HepG2 (cell line): ENCODE measurements around the gene SUPT6H. TPM values are rescaled to one million over a fixed set of nuclear protein-coding genes. Genes with fewer than 3 reads are reported as not detected.
A peak's percentile ranks its signal among the peaks of the same experiment; 100 is the strongest.

Experiments
- ATAC-seq: fragments of 200-7000 bp; cut with Tn5 transposase; 3 replicates; pipeline ENCODE4 v1.9.1; 2020; ENCODE audit warnings: mild to moderate bottlenecking, moderate library complexity
- BruUV-seq: library from RNA; stranded (reverse); fragments of 400-500 nt; replicated peaks from 2 replicates; lab custom pipeline; 2021; lab: Mats Ljungman, UMichigan
- CTCF ChIA-PET: fragments of 300-600 bp; formaldehyde crosslinking; extraction: SDS; loops from one replicate; lab custom pipeline; 2021; ENCODE audit warnings: low total read pairs, inconsistent platforms, low intra/inter-chr PET ratio; lab: Yijun Ruan, JAX
- POLR2A ChIA-PET: fragments of 350-600 bp; sonication (Branson Sonifier 250); formaldehyde crosslinking; loops from one replicate; lab custom pipeline; 2020; ENCODE audit warnings: antibody characterized with exemption, inconsistent platforms; lab: Yijun Ruan, JAX
- DNase-seq: peaks from one replicate; pipeline ENCODE4 v3.0.0-alpha.2; 2015; ENCODE audit warnings: low spot score
- FAIRE-seq: peaks from 3 replicates; lab custom pipeline; 2011; peaks lifted over from hg19 to GRCh38; lab: Jason Lieb, UNC
- H2AFZ ChIP-seq: one replicate; pipeline ENCODE4 v1.6.1; 2011; ENCODE audit warnings: low read length, inconsistent platforms
- H3K27ac ChIP-seq: fragments of 300-600 bp; 3 replicates; pipeline ENCODE4 v1.8.0; 2011; ENCODE audit warnings: mixed run types, mild to moderate bottlenecking, mixed read lengths, low read length, inconsistent platforms; ENCODE audit not compliant: insufficient read depth; ENCODE audit errors: extremely low read length
- H3K27me3 ChIP-seq, 2 experiments: fragments of 200-600 bp in 1 of 2; 2 replicates in 1 of 2; 3 replicates in 1 of 2; pipeline versions ENCODE4 v1.6.0 to v1.8.0; 2011; ENCODE audit warnings: low read length in 2 of 2, mild to moderate bottlenecking in 2 of 2, moderate library complexity in 2 of 2, inconsistent platforms in 1 of 2; ENCODE audit not compliant: insufficient read depth in 2 of 2, control insufficient read depth in 1 of 2
- H3K36me3 ChIP-seq, 2 experiments: fragments of 200-600 bp in 1 of 2; replicated peaks in 1 of 2; 2 replicates in 1 of 2; 3 replicates in 1 of 2; pipeline versions ENCODE4 v1.5.1 to v1.8.0; 2011; ENCODE audit warnings: low read length in 2 of 2, inconsistent platforms in 1 of 2; ENCODE audit not compliant: insufficient read depth in 2 of 2, control insufficient read depth in 1 of 2
- H3K4me1 ChIP-seq: 2 replicates; pipeline ENCODE4 v1.5.1; 2012; ENCODE audit warnings: low read length, inconsistent platforms; ENCODE audit not compliant: insufficient read depth
- H3K4me2 ChIP-seq: 2 replicates; pipeline ENCODE4 v1.6.0; 2011; ENCODE audit warnings: low read depth, low read length, inconsistent platforms
- H3K4me3 ChIP-seq, 3 experiments: fragments of 200-600 bp in 1 of 3; sonication (generic), shearing (Covaris generic) in 1 of 3; replicated peaks in 1 of 3; 2 replicates each; pipeline ENCODE4 v1.5.1; 2011 to 2016; ENCODE audit warnings: low read length in 3 of 3, inconsistent platforms in 2 of 3, low read depth in 2 of 3, mild to moderate bottlenecking in 2 of 3, control low read depth in 1 of 3, mixed read lengths in 1 of 3; ENCODE audit not compliant: insufficient read depth in 1 of 3
- H3K79me2 ChIP-seq: one replicate; pipeline ENCODE4 v1.6.1; 2011; ENCODE audit warnings: low read length, inconsistent platforms; ENCODE audit not compliant: insufficient read depth
- H3K9ac ChIP-seq: 2 replicates; pipeline ENCODE4 v1.6.0; 2011; ENCODE audit warnings: mild to moderate bottlenecking, low read depth, low read length, inconsistent platforms; ENCODE audit not compliant: insufficient read depth
- H3K9me3 ChIP-seq: 2 replicates; pipeline ENCODE4 v1.5.1; 2012; ENCODE audit warnings: mild to moderate bottlenecking, low read length
- H4K20me1 ChIP-seq: 2 replicates; pipeline ENCODE4 v1.6.0; 2011; ENCODE audit warnings: inconsistent platforms, mild to moderate bottlenecking, low read length, moderate library complexity; ENCODE audit not compliant: insufficient read depth
- HOXA9 ChIP-seq: sonication (generic); formaldehyde crosslinking; IDR thresholded peaks from 2 replicates; pipeline ENCODE4 v1.8.1; 2022; ENCODE audit warnings: missing genetic modification reagents, mild to moderate bottlenecking, moderate library complexity, borderline replicate concordance
- SAP130 ChIP-seq: IDR thresholded peaks from 2 replicates; pipeline ENCODE4 v1.6.1; 2016; ENCODE audit warnings: low read depth
- SATB2 ChIP-seq: sonication (generic); formaldehyde crosslinking; IDR thresholded peaks from 2 replicates; pipeline ENCODE4 v1.5.0; 2020; ENCODE audit warnings: missing genetic modification reagents
- ZNF138 ChIP-seq: sonication (generic); formaldehyde crosslinking; IDR thresholded peaks from 2 replicates; pipeline ENCODE4 v1.5.0; 2020; ENCODE audit warnings: mild to moderate bottlenecking, low read depth, missing genetic modification reagents
- ZNF296 ChIP-seq: sonication (generic); formaldehyde crosslinking; conservative IDR thresholded peaks from 2 replicates; pipeline ENCODE4 v1.5.0; 2020; ENCODE audit warnings: mild to moderate bottlenecking, missing genetic modification reagents
- ZNF44 ChIP-seq: sonication (generic); formaldehyde crosslinking; IDR thresholded peaks from 2 replicates; pipeline ENCODE4 v1.5.1; 2020; ENCODE audit warnings: mild to moderate bottlenecking, missing genetic modification reagents
- ZNF460 ChIP-seq: sonication (generic); formaldehyde crosslinking; IDR thresholded peaks from 2 replicates; pipeline ENCODE4 v1.5.1; 2020; ENCODE audit warnings: missing genetic modification reagents, mild to moderate bottlenecking, borderline replicate concordance
- WGBS: methylation state at CpG from one replicate; pipeline ENCODE4 v1.1.6; 2017; ENCODE audit warnings: low lambda C conversion rate; 5-methylcytosine and 5-hydroxymethylcytosine counted together
- in situ Hi-C: cut with HindIII; loops from 2 replicates; pipeline ENCODE4 v1.10.0; 2017; ENCODE audit warnings: low pct_unique_long_range_greater_than_20kb; ENCODE audit not compliant: extremely low pct_ligation_motif_present
- intact Hi-C: fragments of 100-400 bp; cut with micrococcal nuclease; formaldehyde crosslinking; loops from one replicate; pipeline ENCODE4 v1.10.0; 2022; ENCODE audit not compliant: unreplicated experiment
- polyA plus RNA-seq, 8 experiments: library from polyadenylated mRNA; depleted of rRNA in 3 of 8; stranded (reverse) in 7 of 8; unstranded in 1 of 8; fragments of >200 nt; fragmentation: Illumina TruSeq in 4 of 8; extraction: Trizol in 4 of 8; gene quantifications; 2 replicates each; pipeline versions ENCODE4 v1.2.1 to v1.2.3, GENCODE V29; 2011 to 2016; ENCODE audit warnings: low read depth in 4 of 8, missing spikeins in 1 of 8, mixed read lengths in 1 of 8; ENCODE audit not compliant: insufficient read depth in 1 of 8
- total RNA-seq, 5 experiments: library from RNA; depleted of rRNA; stranded (reverse); fragments of >200 nt; fragmentation: Illumina TruSeq; extraction: Trizol; gene quantifications; 2 replicates each; pipeline ENCODE4 v1.2.3, GENCODE V29; 2016; ENCODE audit warnings: low read depth in 1 of 5
- TF ChIP-seq, protein P1 (sequence below): sonication (generic); formaldehyde crosslinking; IDR thresholded peaks from 2 replicates; pipeline ENCODE4 v1.4.0; 2020; ENCODE audit warnings: missing genetic modification reagents, borderline replicate concordance
- TF ChIP-seq, protein P2 (sequence below): sonication (generic); formaldehyde crosslinking; IDR thresholded peaks from 2 replicates; pipeline ENCODE4 v1.8.0; 2022; ENCODE audit warnings: missing genetic modification reagents, mild to moderate bottlenecking, inconsistent platforms, borderline replicate concordance
- TF ChIP-seq, protein P3 (sequence below): sonication (generic); formaldehyde crosslinking; IDR thresholded peaks from 2 replicates; pipeline ENCODE4 v1.8.0; 2022; ENCODE audit warnings: mild to moderate bottlenecking, missing genetic modification reagents, moderate library complexity
- TF ChIP-seq, protein P4 (sequence below): sonication (generic); formaldehyde crosslinking; IDR thresholded peaks from 2 replicates; pipeline ENCODE4 v1.8.0; 2023; ENCODE audit warnings: mild to moderate bottlenecking, missing genetic modification reagents
- TF ChIP-seq, protein P5 (sequence below): sonication (generic); formaldehyde crosslinking; IDR thresholded peaks from 2 replicates; pipeline ENCODE4 v1.8.1; 2022; ENCODE audit warnings: low read depth, mild to moderate bottlenecking, missing genetic modification reagents

The SUPT6H gene
- total and polyA plus RNA-seq, 2 of the 13 experiments (the other 11 are each of a cell fraction or from before 2014, with no cell fraction given) = 32.7 to 39.9 TPM

DNA sequence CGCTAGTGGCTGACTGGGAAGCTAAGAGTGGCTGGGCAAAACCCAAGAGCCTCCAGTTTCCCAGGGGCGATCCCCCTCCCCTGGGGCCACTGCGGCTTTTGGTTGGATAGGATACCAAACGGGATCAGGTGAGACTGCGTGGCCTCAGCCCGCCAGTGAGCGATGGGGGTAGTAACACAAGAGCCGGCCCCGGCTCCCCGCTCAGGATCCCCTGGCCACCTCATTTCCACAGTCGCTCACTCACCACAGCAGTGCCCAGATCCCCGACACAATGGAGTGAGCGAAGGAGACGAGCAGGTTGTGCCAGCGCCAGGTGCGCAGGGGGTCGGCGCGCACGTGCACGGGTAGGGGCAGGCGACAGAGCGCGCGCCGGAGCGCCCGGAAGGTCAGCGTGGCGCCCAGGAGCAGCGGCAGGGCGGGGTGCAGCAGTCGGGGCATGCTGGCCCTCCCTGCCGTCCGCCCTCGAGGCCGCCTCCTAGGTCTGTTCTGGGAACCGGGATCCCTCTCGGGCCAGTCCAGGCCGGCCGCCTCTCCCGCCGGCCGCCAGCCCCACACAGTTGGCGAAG is 63.7 kb downstream of the SUPT6H start:
- CTCF ChIA-PET = interaction anchor here (2.2 to 5.0 kb wide), 3 partner anchors 18 to 191 kb away, joined by 6 to 142 read pairs (median 14); partner anchors contain the start of gene TRAF4
- 0% methylated on average over 15 of the region's 45 CpGs for WGBS
- TF ChIP-seq, protein P1, sequence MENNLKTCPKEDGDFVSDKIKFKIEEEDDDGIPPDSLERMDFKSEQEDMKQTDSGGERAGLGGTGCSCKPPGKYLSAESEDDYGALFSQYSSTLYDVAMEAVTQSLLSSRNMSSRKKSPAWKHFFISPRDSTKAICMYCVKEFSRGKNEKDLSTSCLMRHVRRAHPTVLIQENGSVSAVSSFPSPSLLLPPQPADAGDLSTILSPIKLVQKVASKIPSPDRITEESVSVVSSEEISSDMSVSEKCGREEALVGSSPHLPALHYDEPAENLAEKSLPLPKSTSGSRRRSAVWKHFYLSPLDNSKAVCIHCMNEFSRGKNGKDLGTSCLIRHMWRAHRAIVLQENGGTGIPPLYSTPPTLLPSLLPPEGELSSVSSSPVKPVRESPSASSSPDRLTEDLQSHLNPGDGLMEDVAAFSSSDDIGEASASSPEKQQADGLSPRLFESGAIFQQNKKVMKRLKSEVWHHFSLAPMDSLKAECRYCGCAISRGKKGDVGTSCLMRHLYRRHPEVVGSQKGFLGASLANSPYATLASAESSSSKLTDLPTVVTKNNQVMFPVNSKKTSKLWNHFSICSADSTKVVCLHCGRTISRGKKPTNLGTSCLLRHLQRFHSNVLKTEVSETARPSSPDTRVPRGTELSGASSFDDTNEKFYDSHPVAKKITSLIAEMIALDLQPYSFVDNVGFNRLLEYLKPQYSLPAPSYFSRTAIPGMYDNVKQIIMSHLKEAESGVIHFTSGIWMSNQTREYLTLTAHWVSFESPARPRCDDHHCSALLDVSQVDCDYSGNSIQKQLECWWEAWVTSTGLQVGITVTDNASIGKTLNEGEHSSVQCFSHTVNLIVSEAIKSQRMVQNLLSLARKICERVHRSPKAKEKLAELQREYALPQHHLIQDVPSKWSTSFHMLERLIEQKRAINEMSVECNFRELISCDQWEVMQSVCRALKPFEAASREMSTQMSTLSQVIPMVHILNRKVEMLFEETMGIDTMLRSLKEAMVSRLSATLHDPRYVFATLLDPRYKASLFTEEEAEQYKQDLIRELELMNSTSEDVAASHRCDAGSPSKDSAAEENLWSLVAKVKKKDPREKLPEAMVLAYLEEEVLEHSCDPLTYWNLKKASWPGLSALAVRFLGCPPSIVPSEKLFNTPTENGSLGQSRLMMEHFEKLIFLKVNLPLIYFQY (CRISPR knock-in tag) = no peak
- TF ChIP-seq ZNF296 (CRISPR knock-in tag) (no peak), SAP130 (CRISPR knock-in tag) (peak; percentile 80), ZNF138 (CRISPR knock-in tag) (no peak), SATB2 (CRISPR knock-in tag) (no peak), ZNF460 (CRISPR knock-in tag) (no peak), ZNF44 (CRISPR knock-in tag) (0 out of 2 replicates have a peak, but pooled peaks have one; percentile 40), HOXA9 (CRISPR knock-in tag) (no peak)
- TF ChIP-seq, protein P2, sequence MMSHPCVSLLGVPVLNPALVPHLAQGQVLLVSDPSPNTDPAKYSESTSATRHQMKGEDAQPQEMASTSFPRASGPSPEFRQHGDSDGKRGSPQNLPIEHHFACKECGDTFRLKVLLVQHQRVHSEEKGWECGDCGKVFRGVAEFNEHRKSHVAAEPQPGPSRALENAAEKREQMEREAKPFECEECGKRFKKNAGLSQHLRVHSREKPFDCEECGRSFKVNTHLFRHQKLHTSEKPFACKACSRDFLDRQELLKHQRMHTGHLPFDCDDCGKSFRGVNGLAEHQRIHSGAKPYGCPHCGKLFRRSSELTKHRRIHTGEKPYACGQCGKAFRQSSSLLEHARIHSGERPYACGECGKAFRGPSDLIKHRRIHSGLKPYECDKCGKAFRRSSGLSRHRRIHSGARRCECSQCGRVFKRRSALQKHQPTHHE (CRISPR knock-in tag) = peak; percentile 61
- TF ChIP-seq, protein P3, sequence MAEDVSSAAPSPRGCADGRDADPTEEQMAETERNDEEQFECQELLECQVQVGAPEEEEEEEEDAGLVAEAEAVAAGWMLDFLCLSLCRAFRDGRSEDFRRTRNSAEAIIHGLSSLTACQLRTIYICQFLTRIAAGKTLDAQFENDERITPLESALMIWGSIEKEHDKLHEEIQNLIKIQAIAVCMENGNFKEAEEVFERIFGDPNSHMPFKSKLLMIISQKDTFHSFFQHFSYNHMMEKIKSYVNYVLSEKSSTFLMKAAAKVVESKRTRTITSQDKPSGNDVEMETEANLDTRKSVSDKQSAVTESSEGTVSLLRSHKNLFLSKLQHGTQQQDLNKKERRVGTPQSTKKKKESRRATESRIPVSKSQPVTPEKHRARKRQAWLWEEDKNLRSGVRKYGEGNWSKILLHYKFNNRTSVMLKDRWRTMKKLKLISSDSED = no peak
- TF ChIP-seq, protein P4, sequence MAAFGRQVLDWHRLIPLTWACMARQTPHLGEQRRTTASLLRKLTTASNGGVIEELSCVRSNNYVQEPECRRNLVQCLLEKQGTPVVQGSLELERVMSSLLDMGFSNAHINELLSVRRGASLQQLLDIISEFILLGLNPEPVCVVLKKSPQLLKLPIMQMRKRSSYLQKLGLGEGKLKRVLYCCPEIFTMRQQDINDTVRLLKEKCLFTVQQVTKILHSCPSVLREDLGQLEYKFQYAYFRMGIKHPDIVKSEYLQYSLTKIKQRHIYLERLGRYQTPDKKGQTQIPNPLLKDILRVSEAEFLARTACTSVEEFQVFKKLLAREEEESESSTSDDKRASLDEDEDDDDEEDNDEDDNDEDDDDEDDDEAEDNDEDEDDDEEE = peak; percentile 88; the same call in 1 of the 2 replicates
- TF ChIP-seq, protein P5, sequence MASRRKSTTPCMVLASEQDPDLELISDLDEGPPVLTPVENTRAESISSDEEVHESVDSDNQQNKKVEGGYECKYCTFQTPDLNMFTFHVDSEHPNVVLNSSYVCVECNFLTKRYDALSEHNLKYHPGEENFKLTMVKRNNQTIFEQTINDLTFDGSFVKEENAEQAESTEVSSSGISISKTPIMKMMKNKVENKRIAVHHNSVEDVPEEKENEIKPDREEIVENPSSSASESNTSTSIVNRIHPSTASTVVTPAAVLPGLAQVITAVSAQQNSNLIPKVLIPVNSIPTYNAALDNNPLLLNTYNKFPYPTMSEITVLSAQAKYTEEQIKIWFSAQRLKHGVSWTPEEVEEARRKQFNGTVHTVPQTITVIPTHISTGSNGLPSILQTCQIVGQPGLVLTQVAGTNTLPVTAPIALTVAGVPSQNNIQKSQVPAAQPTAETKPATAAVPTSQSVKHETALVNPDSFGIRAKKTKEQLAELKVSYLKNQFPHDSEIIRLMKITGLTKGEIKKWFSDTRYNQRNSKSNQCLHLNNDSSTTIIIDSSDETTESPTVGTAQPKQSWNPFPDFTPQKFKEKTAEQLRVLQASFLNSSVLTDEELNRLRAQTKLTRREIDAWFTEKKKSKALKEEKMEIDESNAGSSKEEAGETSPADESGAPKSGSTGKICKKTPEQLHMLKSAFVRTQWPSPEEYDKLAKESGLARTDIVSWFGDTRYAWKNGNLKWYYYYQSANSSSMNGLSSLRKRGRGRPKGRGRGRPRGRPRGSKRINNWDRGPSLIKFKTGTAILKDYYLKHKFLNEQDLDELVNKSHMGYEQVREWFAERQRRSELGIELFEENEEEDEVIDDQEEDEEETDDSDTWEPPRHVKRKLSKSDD = peak; percentile 53; the same call in 1 of the 2 replicates

More for the DNA sequence above, 63.7 kb downstream of the SUPT6H start:
- Histone ChIP-seq H3K9me3 (no peaks in the 10 kb centered on the region), H3K79me2 (peaks cover 30% of the 10 kb centered on the region), H3K36me3 (peaks cover 8 to 37% of the 10 kb centered on the region in 2 experiments; a peak in 4 of 5 replicates), H3K4me3 (peak overlapping the region; percentile 48 to 90 (median 69)), H3K9ac (peak overlapping the region; percentile 93), H4K20me1 (peaks cover 40% of the 10 kb centered on the region), H3K4me2 (peak overlapping the region; percentile 82), H2AFZ (no peak overlapping the region), H3K27me3 (no peaks in the 10 kb centered on the region; a peak in 1 of 5 replicates), H3K27ac (peak overlapping the region; percentile 88), H3K4me1 (peaks cover 62% of the 10 kb centered on the region)
- no TSS peak for BruUV-seq
- no peak for FAIRE-seq
- intact Hi-C loops (loop anchor here (2.0 kb wide), 2 partner anchors 27 to 41 kb away; no protein-coding TSS in a partner anchor), in situ Hi-C loops (loop anchor here (25.0 kb wide), 1 partner anchor 387 kb away; no protein-coding TSS in a partner anchor)
- peak; percentile 59 for ATAC-seq
- POLR2A ChIA-PET = interaction anchor here (1.1 to 8.7 kb wide), 13 partner anchors 14 to 226 kb away, joined by 3 to 590 read pairs (median 14); partner anchors contain the start of genes BLTP2, ERAL1, FAM222B and PHF12
- DNase-seq = peak; percentile 68
